Measurements from ENCODE around the gene BEND6.
A peak's percentile ranks its signal among the peaks of the same experiment; 100 is the strongest.

The BEND6 gene

DNA sequence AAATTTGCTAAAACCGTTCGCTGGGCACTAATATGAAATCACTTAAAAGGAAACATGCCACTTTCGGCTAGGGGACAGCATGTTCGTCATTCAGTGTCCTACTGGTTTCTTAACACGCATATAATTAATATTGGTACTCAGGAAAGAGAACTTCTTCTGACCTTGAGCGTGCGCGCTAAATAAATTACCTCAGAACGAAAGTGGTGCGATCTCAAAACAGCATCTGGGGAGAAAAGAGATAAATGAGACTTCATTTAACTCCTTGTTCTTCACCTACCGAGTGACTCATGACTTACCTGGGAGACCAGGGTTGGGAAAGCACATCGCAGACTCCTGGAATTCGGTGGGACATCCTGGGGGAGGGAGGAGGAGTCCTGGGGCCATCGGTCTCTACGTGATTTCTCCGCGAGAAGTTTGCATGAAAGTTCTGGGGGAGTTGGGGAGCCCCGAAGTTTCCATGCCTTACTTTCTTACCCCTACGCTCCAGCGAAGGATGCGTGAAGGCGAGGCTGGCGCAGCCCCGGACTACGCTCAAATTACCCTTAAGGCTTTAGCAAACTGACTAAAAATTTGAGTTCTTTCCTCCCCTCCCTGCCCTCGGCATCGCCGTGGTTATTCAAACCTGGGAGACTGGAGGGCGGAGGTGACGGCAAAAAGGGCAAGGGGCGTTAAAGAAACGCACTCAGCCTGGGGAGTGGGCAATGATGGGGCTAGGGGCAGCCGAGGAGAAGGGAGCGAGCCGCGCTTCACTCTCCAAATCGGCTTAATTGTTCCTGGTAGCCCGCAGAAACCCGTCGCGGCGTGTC, 1.1 kb upstream of the BEND6 start:
- Mint-ChIP-seq H3K36me3 (ENCODE audit: low read depth) (peaks cover 1% of the 10 kb centered on the region), H3K9me3 (no peaks in the 10 kb centered on the region), H3K27me3 (ENCODE audit: low read depth) (peaks cover 72% of the 10 kb centered on the region), H3K27ac (peak overlapping the region; percentile 70), H3K4me1 (ENCODE audit: low read depth) (peaks cover 16% of the 10 kb centered on the region), H3K4me3 (peak overlapping the region; percentile 93)

- Mint-ChIP-seq H3K27me3 (ENCODE audit: low read depth) (peaks cover 76% of the 10 kb centered on the region), H3K27ac (peak overlapping the region; percentile 49), H3K4me3 (peak overlapping the region; percentile 83), H3K36me3 (ENCODE audit: low read depth) (peaks cover 1% of the 10 kb centered on the region), H3K4me1 (ENCODE audit: low read depth) (peaks cover 16% of the 10 kb centered on the region), H3K9me3 (no peaks in the 10 kb centered on the region)
Measured at GRCh38 chr6:56955171-56956155, 556 bp downstream of the BEND6 start.

DNA sequence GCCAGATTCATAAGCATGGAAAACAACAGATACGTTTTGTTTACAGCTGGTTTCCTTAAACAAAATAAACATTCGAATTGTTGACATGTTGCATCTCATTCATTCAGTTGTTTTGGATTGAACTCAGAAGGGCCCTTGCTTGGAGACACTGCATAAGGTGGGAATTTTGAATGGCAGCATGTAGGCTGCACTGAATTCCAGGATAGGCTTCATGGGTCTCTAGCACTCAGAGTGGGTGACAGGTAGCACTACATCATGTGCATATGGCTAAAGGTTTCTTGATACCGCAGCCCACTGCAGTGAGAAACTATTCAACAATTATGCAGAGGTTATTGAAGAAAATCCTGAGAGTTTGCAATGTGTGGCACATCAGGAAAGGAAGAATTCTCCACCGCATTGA, 1.6 kb downstream of the BEND6 start:
- Mint-ChIP-seq H3K4me1 (ENCODE audit: low read depth) (peaks cover 16% of the 10 kb centered on the region), H3K27me3 (ENCODE audit: low read depth) (peaks cover 72% of the 10 kb centered on the region), H3K4me3 (no peak overlapping the region), H3K36me3 (ENCODE audit: low read depth) (peaks cover 1% of the 10 kb centered on the region), H3K9me3 (no peaks in the 10 kb centered on the region), H3K27ac (no peak overlapping the region)

- Mint-ChIP-seq H3K4me1 (ENCODE audit: low read depth) (peaks cover 16% of the 10 kb centered on the region), H3K36me3 (ENCODE audit: low read depth) (peaks cover 1% of the 10 kb centered on the region), H3K4me3 (no peak overlapping the region), H3K9me3 (no peaks in the 10 kb centered on the region), H3K27me3 (ENCODE audit: low read depth) (peaks cover 69% of the 10 kb centered on the region), H3K27ac (no peak overlapping the region)
Measured at GRCh38 chr6:56957856-56958255, 2.9 kb downstream of the BEND6 start.

GRCh38 chr6:56958481-56958880, 3.6 kb downstream of the BEND6 start:
- Mint-ChIP-seq H3K4me1 (ENCODE audit: low read depth) (peaks cover 14% of the 10 kb centered on the region), H3K36me3 (ENCODE audit: low read depth) (peaks cover 1% of the 10 kb centered on the region), H3K4me3 (no peak overlapping the region), H3K27me3 (ENCODE audit: low read depth) (peaks cover 63% of the 10 kb centered on the region), H3K9me3 (no peaks in the 10 kb centered on the region), H3K27ac (no peak overlapping the region)

GRCh38 chr6:56959094-56959493, 4.2 kb downstream of the BEND6 start:
- peaks cover 57% of the 10 kb centered on the region for H3K27me3 Mint-ChIP-seq (ENCODE audit: low read depth)
- H3K4me1 Mint-ChIP-seq (ENCODE audit: low read depth), result peaks cover 9% of the 10 kb centered on the region
- peaks cover 1% of the 10 kb centered on the region for H3K36me3 Mint-ChIP-seq (ENCODE audit: low read depth)
- no peak overlapping the region for H3K4me3 Mint-ChIP-seq
- no peaks in the 10 kb centered on the region for H3K9me3 Mint-ChIP-seq
- H3K27ac Mint-ChIP-seq, result no peak overlapping the region

- Mint-ChIP-seq H3K36me3 (ENCODE audit: low read depth) (no peaks in the 10 kb centered on the region), H3K9me3 (no peaks in the 10 kb centered on the region), H3K27ac (no peak overlapping the region)
Measured at GRCh38 chr6:56959938-56960337, 5.0 kb downstream of the BEND6 start.

GRCh38 chr6:56961151-56961550, 6.2 kb downstream of the BEND6 start:
- Mint-ChIP-seq H3K36me3 (ENCODE audit: low read depth) (no peaks in the 10 kb centered on the region), H3K27me3 (ENCODE audit: low read depth) (peaks cover 44% of the 10 kb centered on the region), H3K4me1 (ENCODE audit: low read depth) (no peaks in the 10 kb centered on the region), H3K9me3 (no peaks in the 10 kb centered on the region), H3K27ac (no peak overlapping the region), H3K4me3 (no peak overlapping the region)

More at GRCh38 chr6:56959938-56960337, 5.0 kb downstream of the BEND6 start:
- Mint-ChIP-seq H3K27me3 (ENCODE audit: low read depth) (peaks cover 53% of the 10 kb centered on the region), H3K4me1 (ENCODE audit: low read depth) (peaks cover 6% of the 10 kb centered on the region), H3K4me3 (no peak overlapping the region)

DNA sequence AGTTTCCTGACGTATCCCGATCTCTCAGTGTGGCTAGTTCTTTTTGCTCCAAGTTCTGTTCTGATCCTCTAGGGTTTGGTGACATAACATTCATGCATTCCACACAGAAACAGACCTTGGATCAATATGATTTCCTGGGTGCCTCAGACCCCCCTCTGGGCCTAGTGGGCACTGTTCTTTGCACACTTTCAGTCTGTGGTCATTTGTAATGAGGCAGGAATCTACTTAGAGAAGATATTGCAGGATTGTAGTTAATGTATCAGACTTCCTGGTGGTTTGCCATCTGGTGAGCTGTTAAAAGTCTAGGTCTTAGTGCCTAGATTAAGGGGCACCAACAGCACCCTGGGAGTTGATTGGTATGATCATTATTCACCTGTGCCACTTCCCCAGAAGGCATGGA, 7.5 kb downstream of the BEND6 start:
- H3K4me1 Mint-ChIP-seq (ENCODE audit: low read depth), result no peaks in the 10 kb centered on the region
- no peaks in the 10 kb centered on the region for H3K9me3 Mint-ChIP-seq
- peaks cover 33% of the 10 kb centered on the region for H3K27me3 Mint-ChIP-seq (ENCODE audit: low read depth)
- no peak overlapping the region for H3K4me3 Mint-ChIP-seq
- no peaks in the 10 kb centered on the region for H3K36me3 Mint-ChIP-seq (ENCODE audit: low read depth)
- H3K27ac Mint-ChIP-seq, result no peak overlapping the region

DNA sequence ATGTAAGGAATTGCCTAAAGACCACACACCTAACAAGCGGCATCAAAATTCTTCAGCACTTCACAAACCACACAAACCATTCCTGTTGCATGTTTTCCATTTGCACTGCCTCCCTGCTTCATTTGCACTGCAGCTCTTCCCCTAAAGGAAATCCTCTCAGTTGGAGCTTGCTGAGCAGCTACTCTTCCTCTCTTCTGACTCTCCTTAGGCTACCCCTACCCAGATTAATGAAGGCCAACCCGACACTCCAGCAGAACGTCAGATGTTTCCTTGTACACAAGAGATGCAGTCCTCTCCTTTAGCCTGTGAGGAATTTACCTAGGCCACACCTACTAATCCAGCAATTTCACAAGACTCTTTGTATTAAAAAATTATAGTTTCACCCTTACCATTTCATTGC, 8.1 kb downstream of the BEND6 start:
- no peak overlapping the region for H3K27ac Mint-ChIP-seq
- no peaks in the 10 kb centered on the region for H3K9me3 Mint-ChIP-seq
- H3K4me1 Mint-ChIP-seq (ENCODE audit: low read depth), result no peaks in the 10 kb centered on the region
- no peak overlapping the region for H3K4me3 Mint-ChIP-seq
- H3K27me3 Mint-ChIP-seq (ENCODE audit: low read depth), result peaks cover 27% of the 10 kb centered on the region
- H3K36me3 Mint-ChIP-seq (ENCODE audit: low read depth), result no peaks in the 10 kb centered on the region

DNA sequence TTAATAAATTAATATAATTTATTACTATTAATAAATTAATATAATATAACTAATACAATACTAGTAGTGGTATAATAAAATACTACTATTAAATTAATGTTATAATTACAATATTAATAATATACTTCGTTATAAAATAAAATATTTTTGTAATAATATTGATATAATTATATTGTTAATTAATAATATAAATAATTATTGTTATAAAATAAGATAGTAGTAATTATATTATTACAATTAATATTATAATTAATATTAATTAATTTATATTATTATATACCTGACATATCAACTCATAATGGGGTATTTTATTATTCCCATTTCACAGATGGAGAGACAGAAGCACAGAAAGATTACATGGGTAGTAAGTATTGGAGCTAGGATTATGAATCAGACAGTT, 8.9 kb downstream of the BEND6 start:
- Mint-ChIP-seq H3K27ac (no peak overlapping the region), H3K4me1 (ENCODE audit: low read depth) (no peaks in the 10 kb centered on the region), H3K4me3 (no peak overlapping the region), H3K36me3 (ENCODE audit: low read depth) (no peaks in the 10 kb centered on the region), H3K27me3 (ENCODE audit: low read depth) (peaks cover 20% of the 10 kb centered on the region), H3K9me3 (no peaks in the 10 kb centered on the region)

DNA sequence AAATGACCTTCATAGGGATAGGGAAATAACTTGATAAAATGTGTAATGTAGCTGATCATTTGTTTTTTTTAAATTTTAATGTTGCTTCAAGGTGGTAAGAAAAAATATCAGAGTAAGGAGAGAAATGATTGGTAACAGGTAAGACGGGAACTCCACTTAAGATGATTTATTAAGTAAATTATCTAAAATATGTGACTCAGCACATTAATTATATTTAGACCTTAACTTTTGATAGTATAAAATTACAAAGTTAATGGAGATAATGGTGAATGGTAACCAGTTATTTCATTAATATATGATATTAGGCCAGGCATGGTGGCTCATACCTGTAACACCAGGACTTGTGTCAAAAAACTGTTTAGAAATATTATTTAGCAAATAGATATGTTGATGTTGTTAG, 10.2 kb downstream of the BEND6 start:
- Mint-ChIP-seq H3K9me3 (no peaks in the 10 kb centered on the region), H3K27me3 (ENCODE audit: low read depth) (peaks cover 9% of the 10 kb centered on the region), H3K4me3 (no peak overlapping the region), H3K27ac (no peak overlapping the region), H3K36me3 (ENCODE audit: low read depth) (no peaks in the 10 kb centered on the region), H3K4me1 (ENCODE audit: low read depth) (no peaks in the 10 kb centered on the region)

DNA sequence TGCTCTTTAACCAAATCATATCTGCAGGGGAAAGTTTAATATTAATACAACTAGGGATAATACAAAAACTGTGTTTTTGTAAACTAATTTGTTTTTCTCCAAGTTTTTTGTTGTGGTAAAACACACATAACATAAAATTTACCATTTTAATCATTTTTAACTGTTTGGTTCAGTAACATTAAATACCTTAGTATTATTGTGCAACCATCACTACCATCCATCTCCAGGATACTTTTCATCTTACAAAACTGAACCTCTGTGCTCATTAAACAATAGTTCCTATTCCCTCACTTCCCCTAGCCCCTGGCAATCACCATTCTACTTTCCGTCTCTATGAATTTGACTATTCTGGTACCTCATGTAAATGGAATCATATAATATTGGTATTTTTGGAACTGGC, 15.9 kb downstream of the BEND6 start:
- Mint-ChIP-seq H3K27me3 (ENCODE audit: low read depth) (peaks cover 4% of the 10 kb centered on the region), H3K4me3 (no peak overlapping the region), H3K9me3 (peaks cover 5% of the 10 kb centered on the region), H3K27ac (no peak overlapping the region), H3K4me1 (ENCODE audit: low read depth) (no peaks in the 10 kb centered on the region), H3K36me3 (ENCODE audit: low read depth) (no peaks in the 10 kb centered on the region)

DNA sequence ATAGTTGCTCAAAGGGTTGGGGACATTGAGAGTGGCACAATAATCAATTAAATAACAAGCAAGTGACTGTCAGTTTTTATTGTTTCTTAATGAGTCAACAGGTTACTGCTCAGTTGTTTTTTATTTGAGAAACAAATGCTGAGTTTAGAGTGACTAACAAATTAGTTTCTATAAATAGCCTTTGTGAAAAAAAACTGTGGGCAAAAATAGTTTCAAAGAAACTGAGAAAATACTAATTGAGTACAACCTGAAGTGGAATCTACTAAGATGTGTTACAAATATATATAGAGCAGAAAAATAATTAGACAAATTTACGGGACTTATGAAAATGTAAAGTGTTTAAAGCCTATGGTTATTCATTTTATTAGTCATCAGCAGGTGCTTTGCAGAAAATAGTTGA, 22.3 kb downstream of the BEND6 start:
- peaks cover 9% of the 10 kb centered on the region for H3K9me3 Mint-ChIP-seq
- H3K36me3 Mint-ChIP-seq (ENCODE audit: low read depth), result no peaks in the 10 kb centered on the region
- H3K4me3 Mint-ChIP-seq, result no peak overlapping the region
- H3K27ac Mint-ChIP-seq, result no peak overlapping the region
- no peaks in the 10 kb centered on the region for H3K4me1 Mint-ChIP-seq (ENCODE audit: low read depth)
- peaks cover 8% of the 10 kb centered on the region for H3K27me3 Mint-ChIP-seq (ENCODE audit: low read depth)

GRCh38 chr6:56978530-56978929, 23.6 kb downstream of the BEND6 start:
- H3K4me1 Mint-ChIP-seq (ENCODE audit: low read depth), result no peaks in the 10 kb centered on the region
- peaks cover 8% of the 10 kb centered on the region for H3K27me3 Mint-ChIP-seq (ENCODE audit: low read depth)
- peaks cover 9% of the 10 kb centered on the region for H3K9me3 Mint-ChIP-seq
- no peak overlapping the region for H3K4me3 Mint-ChIP-seq
- H3K27ac Mint-ChIP-seq, result no peak overlapping the region
- no peaks in the 10 kb centered on the region for H3K36me3 Mint-ChIP-seq (ENCODE audit: low read depth)
